ENCODE measurements around the gene PAMR1. TPM values are rescaled to one million over a fixed set of nuclear protein-coding genes. Genes with fewer than 3 reads are reported as not detected.
A peak's percentile ranks its signal among the peaks of the same experiment; 100 is the strongest.

The PAMR1 gene
- polyA plus RNA-seq, 6 donors from 2014 or later = not detected

DNA sequence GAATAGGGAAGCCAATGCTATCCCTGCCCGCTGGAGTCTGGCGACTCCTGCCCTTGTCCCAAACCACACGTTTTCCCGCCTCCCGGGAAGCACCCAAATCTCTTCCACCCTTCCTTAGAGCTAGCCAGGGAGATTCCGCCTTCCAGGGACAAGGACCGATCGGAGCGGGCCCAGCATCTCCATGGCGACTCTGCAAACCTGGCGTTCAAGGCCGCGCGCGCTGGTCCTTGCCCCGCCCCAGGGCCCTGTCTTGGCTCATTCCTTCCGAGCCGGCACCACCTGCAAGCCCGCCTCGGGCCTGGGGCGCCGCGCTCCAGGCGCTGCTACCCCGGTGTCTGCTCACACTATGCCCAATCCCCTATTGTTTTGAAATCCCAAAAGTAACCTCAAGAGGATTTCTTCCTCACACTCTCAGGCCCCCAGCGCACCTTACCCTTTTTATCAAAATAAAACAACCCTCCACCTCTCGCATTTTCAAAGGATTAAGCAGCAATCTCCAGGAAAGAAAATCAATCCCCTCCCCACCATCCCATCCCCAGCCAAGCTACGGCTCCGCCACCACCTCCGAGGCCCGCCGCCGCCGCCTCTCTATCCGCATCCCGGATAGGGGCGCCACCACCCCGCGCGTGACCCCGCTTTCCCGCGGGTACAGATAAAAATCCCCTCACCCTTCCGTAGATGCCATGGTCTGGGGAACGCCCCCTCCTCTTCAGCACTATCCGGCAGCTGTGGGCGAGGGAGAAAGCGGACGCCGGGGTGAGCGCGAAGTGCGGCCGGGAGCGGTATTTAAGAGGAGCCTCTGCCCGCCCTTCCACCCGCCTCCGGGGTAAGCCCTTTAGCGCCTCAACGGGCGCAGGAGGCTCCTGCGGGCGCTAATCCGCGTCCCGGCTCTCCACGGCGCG, 106.9 kb downstream of the PAMR1 start:
- H3K27ac Mint-ChIP-seq = peak overlapping the region in 1 of 6 donors; percentile 33
- no peaks in the 10 kb centered on the region for H3K9me3 Mint-ChIP-seq
- peak overlapping the region; percentile 55 to 72 (median 69) for H3K4me3 Mint-ChIP-seq
- peaks cover 12 to 17% (median 13%) of the 10 kb centered on the region in 3 donors for H3K4me1 Mint-ChIP-seq
- no peaks in the 10 kb centered on the region for H3K36me3 Mint-ChIP-seq
- H3K27me3 Mint-ChIP-seq = peaks cover 66 to 85% (median 83%) of the 10 kb centered on the region in 3 donors
- ATAC-seq (ENCODE audit: low read depth in 2 of 2) = peak in 1 of 2 donors; percentile 20
- DNase-seq = no peak

DNA sequence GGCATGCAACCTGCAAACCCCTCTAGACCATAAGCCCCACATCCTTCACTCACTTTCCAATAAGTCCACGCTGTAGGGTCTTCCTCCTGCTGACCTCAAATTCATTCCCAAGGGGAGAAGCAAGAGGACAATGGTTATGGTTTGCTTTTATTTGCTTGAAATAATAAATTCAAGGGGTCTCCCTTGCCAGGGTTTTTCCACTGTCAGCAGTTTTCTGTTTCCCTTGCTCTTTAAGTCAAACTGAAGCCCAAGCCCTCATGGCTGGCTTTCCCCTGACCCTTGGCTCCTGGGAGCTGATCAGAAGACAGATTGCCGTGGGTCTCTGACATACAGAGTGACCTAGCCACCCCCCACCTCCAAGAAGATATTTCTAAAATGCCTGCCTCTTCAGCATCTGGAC, 109.9 kb downstream of the PAMR1 start:
- Mint-ChIP-seq H3K27ac (no peak overlapping the region), H3K27me3 (peaks cover 52 to 72% (median 71%) of the 10 kb centered on the region in 3 donors), H3K36me3 (no peaks in the 10 kb centered on the region), H3K4me3 (peak overlapping the region in 1 of 8 donors; percentile 67), H3K4me1 (peaks cover 7 to 16% (median 8%) of the 10 kb centered on the region in 3 donors), H3K9me3 (no peaks in the 10 kb centered on the region)
- no peak for ATAC-seq (ENCODE audit: low read depth in 2 of 2)
- no peak for DNase-seq

DNA sequence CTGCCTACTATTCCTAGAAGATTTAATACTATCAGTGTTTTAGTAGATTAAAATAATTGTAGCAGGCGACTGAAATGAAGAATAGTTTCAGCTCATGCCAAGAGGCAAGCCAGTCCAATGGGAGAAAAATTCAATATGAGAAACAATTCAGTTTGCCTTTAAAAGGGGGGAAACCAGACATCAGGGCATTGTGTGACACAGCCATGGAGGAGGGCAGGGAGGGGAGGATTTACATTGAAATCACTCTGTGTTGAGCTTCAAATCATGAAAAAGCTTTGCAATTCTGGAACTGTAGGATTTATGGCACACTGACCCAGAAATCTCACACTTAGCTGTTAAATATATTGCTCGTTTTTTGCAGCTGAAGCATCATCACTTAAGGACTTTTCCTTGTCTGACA, 110.6 kb downstream of the PAMR1 start:
- ATAC-seq (ENCODE audit: low read depth in 2 of 2) (no peak), DNase-seq (no peak)
- Mint-ChIP-seq H3K9me3 (no peaks in the 10 kb centered on the region), H3K4me1 (peaks cover 3 to 9% (median 4%) of the 10 kb centered on the region in 3 donors), H3K36me3 (no peaks in the 10 kb centered on the region), H3K27me3 (peaks cover 51 to 69% (median 66%) of the 10 kb centered on the region in 3 donors), H3K27ac (no peak overlapping the region), H3K4me3 (no peak overlapping the region)

DNA sequence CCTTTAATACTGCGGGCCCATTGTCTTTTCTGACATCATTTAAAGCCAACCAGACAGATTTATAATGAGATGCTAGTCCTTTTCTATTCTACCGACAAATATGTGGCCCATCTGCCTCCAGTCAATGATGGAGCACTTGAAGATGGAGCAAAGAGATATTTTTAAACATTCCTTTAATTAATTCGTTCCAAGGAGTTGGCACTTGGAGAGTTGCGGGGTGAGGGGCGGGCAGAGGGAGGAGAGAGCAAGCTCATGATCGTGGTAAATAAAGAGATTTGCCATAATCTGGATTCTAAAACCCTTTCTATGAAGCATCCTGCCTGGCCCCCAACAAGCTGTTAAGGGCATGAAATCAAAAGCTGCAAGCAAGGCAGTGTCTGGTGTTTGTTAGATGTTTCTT, 111.1 kb downstream of the PAMR1 start:
- Mint-ChIP-seq H3K4me1 (peaks cover 3 to 7% (median 4%) of the 10 kb centered on the region in 3 donors), H3K9me3 (no peaks in the 10 kb centered on the region), H3K36me3 (no peaks in the 10 kb centered on the region), H3K4me3 (no peak overlapping the region), H3K27ac (no peak overlapping the region), H3K27me3 (peaks cover 51 to 69% (median 63%) of the 10 kb centered on the region in 3 donors)
- ATAC-seq (ENCODE audit: low read depth in 2 of 2) = no peak
- DNase-seq = no peak

DNA sequence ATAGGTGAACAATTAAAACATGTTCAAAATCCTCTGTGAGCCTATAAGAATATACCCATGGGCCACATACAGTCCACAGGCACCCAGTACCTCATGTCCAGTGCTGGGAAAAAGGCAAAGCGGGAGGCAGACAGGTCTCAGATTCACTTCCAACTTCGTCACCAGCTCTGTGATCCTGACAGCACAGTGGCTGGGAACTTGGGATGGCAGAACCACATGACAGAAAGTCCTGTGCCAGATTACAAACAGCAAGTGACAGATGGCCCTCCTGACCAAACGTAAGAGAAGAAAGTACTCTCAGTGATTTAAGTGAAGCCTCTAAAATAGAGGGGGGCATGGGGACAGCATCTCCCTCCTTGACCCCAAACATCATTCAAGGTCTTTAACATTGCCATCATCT, 111.8 kb downstream of the PAMR1 start:
- Mint-ChIP-seq H3K4me3 (no peak overlapping the region), H3K27ac (no peak overlapping the region), H3K27me3 (peaks cover 50 to 66% (median 59%) of the 10 kb centered on the region in 3 donors), H3K9me3 (no peaks in the 10 kb centered on the region), H3K36me3 (no peaks in the 10 kb centered on the region), H3K4me1 (peaks cover 2 to 5% (median 3%) of the 10 kb centered on the region in 3 donors)
- no peak for ATAC-seq (ENCODE audit: low read depth in 2 of 2)
- no peak for DNase-seq

DNA sequence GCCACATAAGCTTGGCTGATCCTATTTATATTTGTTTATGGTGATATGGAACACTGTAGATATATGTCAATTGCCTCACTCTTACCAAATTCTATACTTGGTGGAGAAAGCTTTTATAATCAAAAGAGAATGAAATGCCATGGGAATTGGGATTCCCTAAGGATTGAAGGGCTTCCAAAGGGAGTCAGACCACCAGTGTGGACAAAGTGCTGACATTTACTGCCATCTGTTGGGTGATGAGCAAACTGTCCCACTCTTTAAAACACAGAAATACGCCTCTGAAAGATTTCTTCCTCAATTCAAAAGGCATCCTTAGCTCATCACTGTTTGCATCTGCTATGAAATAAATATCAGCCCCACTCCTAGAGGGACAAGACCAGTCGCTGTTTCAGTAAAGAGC, 113.1 kb downstream of the PAMR1 start:
- no peaks in the 10 kb centered on the region for H3K4me1 Mint-ChIP-seq
- H3K4me3 Mint-ChIP-seq = no peak overlapping the region
- ATAC-seq (ENCODE audit: low read depth in 2 of 2) (no peak), DNase-seq (no peak)
- no peaks in the 10 kb centered on the region for H3K9me3 Mint-ChIP-seq
- no peak overlapping the region for H3K27ac Mint-ChIP-seq
- H3K27me3 Mint-ChIP-seq = peaks cover 38 to 53% (median 46%) of the 10 kb centered on the region in 3 donors
- no peaks in the 10 kb centered on the region for H3K36me3 Mint-ChIP-seq

DNA sequence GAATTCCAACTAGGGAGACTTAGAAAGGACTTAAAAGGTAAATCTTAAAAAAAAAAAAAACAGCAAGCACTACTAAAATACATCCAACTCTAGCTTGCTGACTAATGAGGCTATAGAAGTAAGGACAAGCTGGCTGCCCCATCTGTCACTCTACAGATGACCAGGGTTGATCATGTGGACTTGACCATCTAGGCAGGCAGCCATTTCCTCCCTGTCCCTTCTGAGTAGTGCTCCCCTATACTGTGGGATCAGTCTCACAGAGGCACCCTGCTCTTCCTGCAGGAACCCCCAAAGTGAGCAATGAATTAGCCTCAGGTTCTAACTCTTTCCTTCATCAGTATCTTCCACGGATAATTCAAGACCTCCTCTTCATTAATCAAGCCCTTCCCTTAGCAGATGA, 118.4 kb downstream of the PAMR1 start:
- no peak for ATAC-seq (ENCODE audit: low read depth in 2 of 2)
- Mint-ChIP-seq H3K36me3 (no peaks in the 10 kb centered on the region), H3K4me3 (no peak overlapping the region), H3K4me1 (no peaks in the 10 kb centered on the region), H3K27ac (no peak overlapping the region), H3K27me3 (peaks cover 13 to 16% (median 15%) of the 10 kb centered on the region in 3 donors), H3K9me3 (no peaks in the 10 kb centered on the region)
- no peak for DNase-seq

DNA sequence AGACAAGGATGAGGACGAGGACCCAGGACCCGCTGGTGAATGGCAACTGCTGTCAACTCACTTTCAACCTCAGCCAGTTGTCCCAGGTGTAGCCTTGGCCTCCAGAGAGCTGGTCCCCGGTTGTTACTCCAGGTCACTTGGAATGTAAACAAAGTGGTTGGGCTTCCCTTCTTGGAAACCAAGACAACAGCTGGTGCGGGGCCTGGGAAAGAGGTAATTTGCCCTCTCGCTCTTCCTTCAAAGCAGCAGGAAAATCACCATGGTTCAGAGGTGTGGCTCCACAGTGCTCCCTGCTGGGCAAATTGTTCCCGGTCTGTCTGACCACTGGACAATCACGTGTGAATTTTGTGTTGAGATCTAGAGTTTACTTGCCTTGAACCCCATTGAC, 121.0 kb downstream of the PAMR1 start:
- DNase-seq (no peak), ATAC-seq (ENCODE audit: low read depth in 2 of 2) (no peak)
- Mint-ChIP-seq H3K27ac (no peak overlapping the region), H3K4me1 (no peaks in the 10 kb centered on the region), H3K27me3 (peaks cover 2 to 10% (median 3%) of the 10 kb centered on the region in 3 donors), H3K9me3 (no peaks in the 10 kb centered on the region), H3K4me3 (no peak overlapping the region), H3K36me3 (no peaks in the 10 kb centered on the region)

DNA sequence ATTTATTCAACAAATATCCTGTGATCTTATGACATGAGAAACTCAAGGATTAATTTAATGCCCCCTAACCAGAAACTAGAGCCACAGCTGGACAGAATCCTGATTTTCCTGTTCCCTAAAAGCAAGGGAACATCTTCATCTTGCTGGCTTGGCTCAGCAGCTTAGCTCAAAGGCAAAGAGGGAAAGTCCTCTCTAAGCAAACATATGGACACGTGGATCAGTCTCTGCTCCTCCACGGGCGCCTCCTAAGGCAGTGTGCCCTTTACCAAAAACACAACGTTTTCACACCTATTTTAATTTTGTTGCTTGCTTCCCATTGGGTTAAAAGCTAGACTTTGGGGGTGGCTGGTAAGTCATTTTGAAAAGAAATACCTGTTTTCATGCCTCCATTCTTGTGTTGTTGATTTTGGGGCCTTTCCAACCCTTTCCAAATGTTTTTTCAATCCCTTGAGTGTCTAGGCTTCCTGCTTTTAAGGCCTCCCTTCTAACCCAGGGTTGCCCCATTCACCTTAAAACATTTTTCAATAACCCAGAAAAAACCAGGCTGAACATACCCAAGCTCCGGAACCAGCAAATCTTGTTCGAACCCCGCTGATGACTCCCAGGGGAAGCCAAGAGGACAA, 121.5 kb downstream of the PAMR1 start:
- no peak for ATAC-seq (ENCODE audit: low read depth in 2 of 2)
- Mint-ChIP-seq H3K27me3 (peaks cover 7 to 14% (median 8%) of the 10 kb centered on the region in 3 donors), H3K27ac (no peak overlapping the region), H3K36me3 (no peaks in the 10 kb centered on the region), H3K4me3 (no peak overlapping the region), H3K4me1 (no peaks in the 10 kb centered on the region), H3K9me3 (no peaks in the 10 kb centered on the region)
- DNase-seq = no peak

DNA sequence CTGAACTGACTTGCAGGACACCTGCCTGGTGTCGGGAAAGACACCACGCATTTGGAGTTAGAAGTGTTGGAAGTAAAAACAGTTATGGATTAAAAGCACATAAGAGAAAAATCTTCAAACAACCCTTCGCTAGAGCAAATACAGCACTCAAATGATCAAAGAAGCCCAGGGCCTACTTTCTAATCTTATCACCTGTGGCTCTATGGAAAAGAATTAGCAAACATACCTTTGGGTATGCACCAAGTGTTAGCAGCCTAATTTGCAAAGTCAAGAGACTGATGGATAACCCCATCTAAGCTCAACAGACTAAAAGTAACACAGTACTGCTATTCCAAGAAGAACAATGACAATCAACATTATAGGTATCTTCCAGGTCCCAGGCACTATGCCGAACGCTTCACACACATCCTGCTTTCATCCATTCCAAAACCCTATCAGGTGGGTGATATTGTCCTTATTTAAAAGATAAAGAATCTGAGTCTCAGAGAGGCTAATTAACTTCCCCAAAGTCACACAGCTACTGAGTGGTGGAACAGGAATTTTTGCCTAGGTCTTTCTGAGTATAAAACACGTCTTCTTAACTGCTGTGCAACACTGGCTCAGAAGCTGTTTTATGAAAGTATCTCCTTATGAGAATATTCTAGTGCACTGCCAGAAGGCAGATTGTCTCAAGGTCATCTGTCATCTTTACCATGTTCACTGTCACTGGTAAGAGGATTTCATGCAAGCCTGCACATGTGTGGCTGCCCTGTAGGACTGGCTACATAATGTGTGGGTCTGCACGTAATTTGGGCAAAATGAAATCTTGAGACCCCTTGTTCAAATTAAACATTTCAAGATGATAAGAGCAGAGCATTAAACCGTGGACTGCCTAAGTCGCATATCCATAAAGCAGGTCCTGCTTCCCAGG, 122.4 kb downstream of the PAMR1 start:
- Mint-ChIP-seq H3K4me3 (no peak overlapping the region), H3K36me3 (no peaks in the 10 kb centered on the region), H3K4me1 (no peaks in the 10 kb centered on the region), H3K27me3 (peaks cover 11 to 15% (median 15%) of the 10 kb centered on the region in 3 donors), H3K27ac (no peak overlapping the region), H3K9me3 (no peaks in the 10 kb centered on the region)
- ATAC-seq (ENCODE audit: low read depth in 2 of 2) = no peak
- no peak for DNase-seq

DNA sequence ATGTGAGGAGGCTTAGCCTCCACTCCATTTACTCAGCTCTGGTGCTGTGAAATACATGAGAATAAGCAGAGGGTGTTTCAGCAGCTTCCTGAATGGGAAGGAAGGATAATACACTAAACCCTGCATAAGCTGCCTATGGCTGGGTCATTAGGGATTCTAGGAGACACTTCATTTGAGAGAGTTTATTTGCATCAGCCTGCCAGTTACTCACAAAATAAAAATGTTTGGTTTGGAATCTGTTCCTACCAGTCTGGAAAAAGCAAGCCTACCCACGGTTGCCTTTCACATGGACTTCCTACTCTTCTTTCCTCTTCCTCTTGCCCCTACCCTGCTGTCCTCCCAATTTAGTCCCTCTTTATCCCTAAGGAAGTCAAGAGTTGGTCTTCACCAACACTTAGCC, 126.5 kb downstream of the PAMR1 start:
- H3K27me3 Mint-ChIP-seq = peaks cover 19 to 23% (median 23%) of the 10 kb centered on the region in 3 donors
- DNase-seq (no peak), ATAC-seq (ENCODE audit: low read depth in 2 of 2) (no peak)
- H3K4me3 Mint-ChIP-seq = no peak overlapping the region
- peaks cover 0 to 2% (median 0%) of the 10 kb centered on the region in 7 donors for H3K9me3 Mint-ChIP-seq
- H3K36me3 Mint-ChIP-seq = no peaks in the 10 kb centered on the region
- no peaks in the 10 kb centered on the region for H3K4me1 Mint-ChIP-seq
- H3K27ac Mint-ChIP-seq = no peak overlapping the region

DNA sequence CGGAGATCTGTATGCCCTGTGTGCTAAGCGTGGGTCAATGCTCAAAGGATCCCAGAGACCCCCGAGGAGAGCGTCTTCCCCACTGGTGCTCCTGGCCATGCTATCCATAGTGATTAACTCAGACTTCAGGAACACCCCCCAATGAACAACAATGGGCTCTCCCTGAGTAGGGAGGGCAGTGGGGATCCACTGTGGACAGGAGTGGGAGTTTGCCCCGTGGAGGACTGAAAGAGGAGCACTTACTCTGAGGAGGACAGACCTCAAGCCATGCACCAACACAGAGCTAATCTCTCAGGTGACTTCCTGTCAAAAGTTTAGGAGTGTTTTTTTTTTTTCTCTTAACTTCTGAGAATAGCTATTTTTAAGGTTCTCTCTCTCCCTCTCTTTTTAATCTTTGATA, 130.5 kb downstream of the PAMR1 start:
- H3K27me3 Mint-ChIP-seq = peaks cover 10 to 28% (median 26%) of the 10 kb centered on the region in 3 donors
- peaks cover 0 to 18% (median 9%) of the 10 kb centered on the region in 3 donors for H3K4me1 Mint-ChIP-seq
- no peak for DNase-seq
- no peak overlapping the region for H3K4me3 Mint-ChIP-seq
- no peak for ATAC-seq (ENCODE audit: low read depth in 2 of 2)
- peak overlapping the region in 1 of 6 donors; percentile 47 for H3K27ac Mint-ChIP-seq
- no peaks in the 10 kb centered on the region for H3K36me3 Mint-ChIP-seq
- H3K9me3 Mint-ChIP-seq = peaks cover 0 to 2% (median 0%) of the 10 kb centered on the region in 7 donors

DNA sequence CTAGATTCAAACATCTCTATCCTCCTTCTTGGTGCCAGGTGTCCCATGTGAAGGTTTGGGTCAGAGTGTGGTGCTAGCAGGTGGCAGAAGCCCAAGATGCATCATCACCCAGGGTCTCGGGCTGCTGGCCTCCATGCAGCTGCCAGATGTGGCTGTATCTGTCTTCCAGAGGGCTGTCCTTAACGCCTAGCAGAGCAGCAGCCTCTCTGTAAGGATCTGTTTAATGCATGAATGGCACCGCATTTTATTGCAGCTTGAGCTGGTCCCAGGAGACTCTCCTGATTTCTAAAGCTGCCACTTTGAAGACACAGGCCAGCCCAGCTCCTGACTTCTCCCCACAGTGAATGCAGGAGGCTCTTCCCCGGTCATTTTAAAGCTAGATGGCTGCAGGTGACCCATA, 132.3 kb downstream of the PAMR1 start:
- Mint-ChIP-seq H3K9me3 (peaks cover 0 to 2% (median 0%) of the 10 kb centered on the region in 7 donors), H3K4me1 (peaks cover 0 to 24% (median 9%) of the 10 kb centered on the region in 3 donors), H3K36me3 (no peaks in the 10 kb centered on the region), H3K4me3 (no peak overlapping the region), H3K27ac (no peak overlapping the region), H3K27me3 (peaks cover 5 to 16% (median 14%) of the 10 kb centered on the region in 3 donors)
- no peak for ATAC-seq (ENCODE audit: low read depth in 2 of 2)
- DNase-seq = no peak
